RWPE2 (cell line): Measurements from ENCODE around the gene CACNA1A.

ENCODE experiments used
- ATAC-seq: fragments of 200-7000 bp; cut with Tn5 transposase; 3 replicates; pipeline ENCODE4 v1.9.1; 2021; ENCODE audit warnings: low read depth
- DNase-seq: peaks from one replicate; pipeline ENCODE4 v3.0.0-alpha.2; 2020; ENCODE audit warnings: low spot score
- H3K27ac ChIP-seq: fragments of 450-650 bp; 2 replicates; pipeline ENCODE4 v1.5.1; 2017; ENCODE audit warnings: mild to moderate bottlenecking; ENCODE audit not compliant: poor library complexity, severe bottlenecking
- H3K27me3 ChIP-seq: fragments of 250-450 bp; sonication (Bioruptor Pico); 2 replicates; pipeline ENCODE4 v1.5.1; 2021; ENCODE audit warnings: mild to moderate bottlenecking, moderate library complexity; ENCODE audit not compliant: insufficient read depth, poor library complexity, severe bottlenecking
- H3K36me3 ChIP-seq: fragments of 250-450 bp; sonication (Bioruptor Pico); 2 replicates; pipeline ENCODE4 v1.5.1; 2020; ENCODE audit warnings: low read depth, mild to moderate bottlenecking, moderate library complexity
- H3K4me1 ChIP-seq: fragments of 250-450 bp; sonication (Bioruptor Pico); 2 replicates; pipeline ENCODE4 v1.5.1; 2021; ENCODE audit warnings: mild to moderate bottlenecking, moderate library complexity; ENCODE audit not compliant: insufficient read depth, poor library complexity, severe bottlenecking
- H3K4me3 ChIP-seq: fragments of 250-450 bp; sonication (Bioruptor Pico); 2 replicates; pipeline ENCODE4 v1.5.1; 2021; ENCODE audit warnings: mild to moderate bottlenecking, moderate library complexity; ENCODE audit not compliant: severe bottlenecking
- H3K9me3 ChIP-seq: fragments of 250-450 bp; sonication (Bioruptor Pico); 2 replicates; pipeline ENCODE4 v1.5.1; 2021; ENCODE audit warnings: mild to moderate bottlenecking, moderate library complexity; ENCODE audit not compliant: severe bottlenecking
- TF ChIP-seq, protein P1 (sequence below): fragments of 450-650 bp; IDR thresholded peaks from one replicate; pipeline ENCODE4 v1.5.1; 2017; ENCODE audit warnings: mild to moderate bottlenecking, moderate library complexity; ENCODE audit not compliant: poor library complexity, severe bottlenecking

The CACNA1A gene

GRCh38 chr19:13466697-13467096, 39.6 kb downstream of the CACNA1A start:
- Histone ChIP-seq H3K9me3 (no peaks in the 10 kb centered on the region), H3K27me3 (no peaks in the 10 kb centered on the region), H3K4me3 (no peak overlapping the region), H3K4me1 (no peaks in the 10 kb centered on the region), H3K27ac (no peak overlapping the region), H3K36me3 (no peaks in the 10 kb centered on the region)
- DNase-seq (no peak), ATAC-seq (no peak)
- TF ChIP-seq, protein P1, sequence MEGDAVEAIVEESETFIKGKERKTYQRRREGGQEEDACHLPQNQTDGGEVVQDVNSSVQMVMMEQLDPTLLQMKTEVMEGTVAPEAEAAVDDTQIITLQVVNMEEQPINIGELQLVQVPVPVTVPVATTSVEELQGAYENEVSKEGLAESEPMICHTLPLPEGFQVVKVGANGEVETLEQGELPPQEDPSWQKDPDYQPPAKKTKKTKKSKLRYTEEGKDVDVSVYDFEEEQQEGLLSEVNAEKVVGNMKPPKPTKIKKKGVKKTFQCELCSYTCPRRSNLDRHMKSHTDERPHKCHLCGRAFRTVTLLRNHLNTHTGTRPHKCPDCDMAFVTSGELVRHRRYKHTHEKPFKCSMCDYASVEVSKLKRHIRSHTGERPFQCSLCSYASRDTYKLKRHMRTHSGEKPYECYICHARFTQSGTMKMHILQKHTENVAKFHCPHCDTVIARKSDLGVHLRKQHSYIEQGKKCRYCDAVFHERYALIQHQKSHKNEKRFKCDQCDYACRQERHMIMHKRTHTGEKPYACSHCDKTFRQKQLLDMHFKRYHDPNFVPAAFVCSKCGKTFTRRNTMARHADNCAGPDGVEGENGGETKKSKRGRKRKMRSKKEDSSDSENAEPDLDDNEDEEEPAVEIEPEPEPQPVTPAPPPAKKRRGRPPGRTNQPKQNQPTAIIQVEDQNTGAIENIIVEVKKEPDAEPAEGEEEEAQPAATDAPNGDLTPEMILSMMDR = no peak

DNA sequence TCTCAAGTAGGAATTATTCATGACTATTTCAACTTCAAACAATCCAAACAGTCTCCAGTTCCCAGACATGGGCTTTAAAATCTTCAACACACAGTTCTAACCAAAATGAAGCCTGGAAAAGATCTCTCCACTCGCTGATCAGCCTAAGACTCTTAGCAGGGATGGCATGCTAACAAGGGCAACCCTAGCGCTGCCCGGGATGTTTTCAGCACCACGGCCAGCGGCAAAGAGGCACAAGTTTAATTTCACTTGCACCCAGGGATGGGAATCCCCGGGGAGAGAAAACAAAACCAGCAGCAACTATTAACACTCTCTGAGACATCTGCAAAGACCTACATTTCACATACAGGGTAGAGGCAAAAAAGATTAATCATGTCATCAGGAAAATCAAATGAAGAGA, 43.0 kb downstream of the CACNA1A start:
- ATAC-seq (no peak), DNase-seq (no peak)
- H3K4me1 ChIP-seq = no peaks in the 10 kb centered on the region
- no peak overlapping the region for H3K4me3 ChIP-seq
- H3K27ac ChIP-seq = no peak overlapping the region
- TF ChIP-seq, protein P1 = no peak
- peaks cover 33% of the 10 kb centered on the region for H3K27me3 ChIP-seq
- no peaks in the 10 kb centered on the region for H3K36me3 ChIP-seq
- no peaks in the 10 kb centered on the region for H3K9me3 ChIP-seq

- ATAC-seq (no peak), DNase-seq (no peak)
- Histone ChIP-seq H3K4me3 (no peak overlapping the region), H3K27me3 (peaks cover 39% of the 10 kb centered on the region), H3K36me3 (no peaks in the 10 kb centered on the region), H3K27ac (no peak overlapping the region), H3K9me3 (no peaks in the 10 kb centered on the region), H3K4me1 (no peaks in the 10 kb centered on the region)
- TF ChIP-seq, protein P1 = no peak
These were observed 44.7 kb downstream of the CACNA1A start for GRCh38 chr19:13461536-13461935.

DNA sequence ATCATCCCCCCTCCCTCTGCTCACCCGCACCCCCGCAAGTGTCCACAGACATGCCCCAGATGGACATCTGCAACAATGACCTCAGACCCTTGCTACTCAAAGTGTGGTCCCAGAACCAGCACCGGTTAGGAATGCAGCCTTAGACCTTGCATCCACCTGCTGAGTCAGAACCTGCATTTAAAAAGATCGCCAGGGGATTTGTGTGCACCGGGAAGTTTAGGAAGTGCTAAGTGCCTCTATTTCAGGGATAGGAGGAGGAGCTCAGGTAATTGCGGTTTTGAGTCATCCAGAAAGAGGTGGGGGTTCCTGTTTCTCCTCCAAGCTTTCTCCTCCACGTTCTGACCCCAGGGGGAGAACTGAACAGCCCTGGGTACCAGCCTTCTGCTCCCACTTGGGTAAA, 46.2 kb downstream of the CACNA1A start:
- H3K27me3 ChIP-seq = peaks cover 39% of the 10 kb centered on the region
- H3K9me3 ChIP-seq = no peaks in the 10 kb centered on the region
- DNase-seq (no peak), ATAC-seq (no peak)
- TF ChIP-seq, protein P1 = no peak
- H3K36me3 ChIP-seq = no peaks in the 10 kb centered on the region
- no peak overlapping the region for H3K27ac ChIP-seq
- no peaks in the 10 kb centered on the region for H3K4me1 ChIP-seq
- no peak overlapping the region for H3K4me3 ChIP-seq

DNA sequence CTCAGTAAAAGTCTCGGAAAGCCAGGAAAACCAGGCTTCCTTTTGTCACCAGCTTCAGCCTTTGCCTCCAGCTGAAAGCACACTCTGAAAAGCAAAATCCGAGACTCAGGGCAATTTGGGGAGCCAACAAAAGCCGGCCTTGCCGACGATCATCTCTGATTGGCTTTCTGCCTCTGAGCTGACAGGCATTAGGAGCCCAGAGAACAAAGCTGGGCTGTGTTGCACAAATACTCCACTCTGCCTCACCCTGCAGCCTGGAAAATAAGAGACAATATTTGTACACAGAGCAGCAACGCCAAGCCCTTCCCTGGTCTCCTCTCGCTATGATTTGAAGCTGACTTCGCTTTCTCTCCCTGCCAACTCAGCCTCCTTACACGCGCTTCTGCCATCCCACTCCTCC, 46.9 kb downstream of the CACNA1A start:
- Histone ChIP-seq H3K36me3 (no peaks in the 10 kb centered on the region), H3K27ac (no peak overlapping the region), H3K4me3 (no peak overlapping the region), H3K27me3 (peaks cover 39% of the 10 kb centered on the region), H3K9me3 (no peaks in the 10 kb centered on the region), H3K4me1 (no peaks in the 10 kb centered on the region)
- TF ChIP-seq, protein P1 = no peak
- DNase-seq (no peak), ATAC-seq (no peak)
